NCI-H1417 (cell line): ENCODE data around the gene SEC62.
A peak's percentile ranks its signal among the peaks of the same experiment; 100 is the strongest.
"Not testable (repeated sequence)": the region's sequence is repeated elsewhere in the genome, so short reads cannot be mapped to it uniquely, and the experiment has no call there.

ENCODE experiments used
- DNase-seq, 3 experiments: peaks; one replicate each; lab custom pipeline; 2025; lab: John Stamatoyannopoulos, UW

SEC62 gene

DNA sequence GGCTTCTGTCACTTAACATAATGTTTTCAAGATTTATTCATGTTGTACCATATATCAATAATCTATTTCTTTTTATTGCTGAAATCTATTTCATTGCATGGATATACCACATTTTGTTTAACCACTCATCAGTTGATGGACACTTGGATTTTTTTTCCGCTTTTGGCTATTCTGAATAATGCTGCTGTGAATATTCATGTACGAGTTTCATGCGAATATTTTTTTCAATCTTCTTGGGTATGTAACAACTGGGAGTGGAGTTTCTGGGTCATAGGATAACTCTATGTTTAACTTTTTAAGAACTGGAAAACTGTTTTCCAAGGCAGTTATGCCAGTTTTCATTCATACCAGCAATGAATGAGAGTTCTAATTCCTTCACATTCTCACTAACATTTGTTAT lies 49.5 kb downstream of the SEC62 start:
- no peak for DNase-seq

DNA sequence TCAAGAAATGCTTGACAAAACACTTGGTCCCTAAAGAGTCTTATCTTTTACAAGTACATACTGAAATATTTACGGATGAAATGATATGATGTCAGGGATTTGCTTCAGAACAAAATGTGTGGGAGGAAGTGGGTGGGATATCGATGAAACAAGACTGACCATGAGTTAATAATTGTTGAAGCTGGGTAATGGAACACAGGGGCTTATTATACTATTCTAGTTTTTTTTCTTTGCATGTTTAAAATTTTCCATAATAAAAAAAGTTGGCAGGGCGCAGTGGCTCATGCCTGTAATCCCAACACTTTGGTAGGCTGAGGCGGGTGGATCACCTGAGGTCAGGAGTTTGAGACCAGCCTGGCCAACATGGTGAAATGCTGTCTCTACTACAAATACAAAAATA lies 52.7 kb downstream of the SEC62 start:
- not testable (repeated sequence) for DNase-seq

DNA sequence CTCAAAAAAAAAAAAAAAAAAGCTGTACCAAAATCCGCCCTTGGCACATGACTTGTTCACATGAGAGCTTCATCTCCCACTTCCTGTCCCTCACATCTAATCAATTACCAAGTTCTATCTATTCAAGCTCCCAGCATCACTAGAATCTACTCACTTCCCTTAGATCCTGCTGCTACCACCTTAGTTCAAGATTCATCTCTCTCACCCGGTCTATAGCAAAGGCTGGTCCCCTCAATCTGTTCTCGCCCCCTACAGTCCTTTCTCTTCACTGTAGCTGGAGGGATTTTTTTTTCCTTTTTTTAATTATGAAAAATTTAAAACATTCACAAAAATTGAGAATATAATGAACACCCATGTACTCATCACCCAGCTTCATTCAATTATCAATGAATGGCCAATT lies 54.5 kb downstream of the SEC62 start:
- no peak for DNase-seq

DNA sequence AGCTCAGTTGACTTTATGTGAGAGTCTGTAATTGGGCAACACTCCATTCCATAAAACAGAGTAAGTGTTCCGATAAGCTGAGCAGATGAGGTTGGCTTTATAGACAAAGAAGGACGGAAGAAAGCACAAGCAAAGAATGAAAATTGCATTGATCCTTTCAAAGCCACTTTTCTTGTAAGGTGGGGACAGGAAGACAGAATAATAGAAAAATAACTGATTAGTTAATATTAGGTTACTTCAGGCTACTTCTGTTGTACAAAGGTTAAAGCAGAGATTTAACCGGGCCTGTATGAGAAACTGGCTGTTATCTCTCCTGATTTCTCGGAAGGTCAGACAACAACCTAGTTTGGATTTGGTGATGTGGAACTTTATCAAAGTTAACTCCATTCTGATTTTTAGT lies 55.7 kb downstream of the SEC62 start:
- DNase-seq: no peak

DNA sequence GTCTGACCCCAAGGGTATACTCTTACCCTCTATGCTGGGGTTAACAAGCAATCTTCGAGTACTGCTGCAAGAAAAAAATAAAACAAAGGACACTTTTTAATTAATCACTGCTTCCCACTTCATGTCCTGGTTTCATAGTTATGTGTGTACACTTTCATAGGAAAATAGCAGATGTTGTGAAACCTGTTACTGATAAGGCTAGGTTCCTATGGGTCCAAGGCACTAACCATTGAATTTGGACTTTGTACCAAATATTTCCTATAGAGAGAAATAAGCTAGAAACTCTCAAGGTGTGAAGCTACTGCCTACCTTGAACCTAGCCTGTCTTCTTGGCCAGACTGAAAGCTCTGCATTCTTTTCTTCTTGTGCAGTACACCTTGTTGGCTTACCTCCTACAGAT lies 56.6 kb downstream of the SEC62 start:
- no peak for DNase-seq

DNA sequence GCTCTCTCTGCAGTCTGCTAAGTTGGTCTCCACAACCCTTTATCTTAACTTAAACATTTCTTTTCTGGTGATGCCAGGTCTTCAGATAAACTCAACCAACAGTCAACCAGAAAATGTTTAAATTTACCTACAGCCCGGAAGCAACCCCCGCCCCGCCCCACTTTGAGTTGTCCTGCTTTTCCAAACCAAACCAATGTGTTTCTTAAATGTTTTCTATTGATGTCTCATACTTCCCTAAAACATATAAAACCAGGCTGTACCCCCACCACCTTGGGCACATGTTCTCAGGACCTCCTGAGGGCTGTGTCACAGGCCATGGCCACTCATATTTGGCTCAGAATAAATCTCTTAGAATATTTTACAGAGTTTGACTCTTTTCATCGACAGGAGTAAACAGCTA lies 58.0 kb downstream of the SEC62 start:
- DNase-seq: no peak

DNA sequence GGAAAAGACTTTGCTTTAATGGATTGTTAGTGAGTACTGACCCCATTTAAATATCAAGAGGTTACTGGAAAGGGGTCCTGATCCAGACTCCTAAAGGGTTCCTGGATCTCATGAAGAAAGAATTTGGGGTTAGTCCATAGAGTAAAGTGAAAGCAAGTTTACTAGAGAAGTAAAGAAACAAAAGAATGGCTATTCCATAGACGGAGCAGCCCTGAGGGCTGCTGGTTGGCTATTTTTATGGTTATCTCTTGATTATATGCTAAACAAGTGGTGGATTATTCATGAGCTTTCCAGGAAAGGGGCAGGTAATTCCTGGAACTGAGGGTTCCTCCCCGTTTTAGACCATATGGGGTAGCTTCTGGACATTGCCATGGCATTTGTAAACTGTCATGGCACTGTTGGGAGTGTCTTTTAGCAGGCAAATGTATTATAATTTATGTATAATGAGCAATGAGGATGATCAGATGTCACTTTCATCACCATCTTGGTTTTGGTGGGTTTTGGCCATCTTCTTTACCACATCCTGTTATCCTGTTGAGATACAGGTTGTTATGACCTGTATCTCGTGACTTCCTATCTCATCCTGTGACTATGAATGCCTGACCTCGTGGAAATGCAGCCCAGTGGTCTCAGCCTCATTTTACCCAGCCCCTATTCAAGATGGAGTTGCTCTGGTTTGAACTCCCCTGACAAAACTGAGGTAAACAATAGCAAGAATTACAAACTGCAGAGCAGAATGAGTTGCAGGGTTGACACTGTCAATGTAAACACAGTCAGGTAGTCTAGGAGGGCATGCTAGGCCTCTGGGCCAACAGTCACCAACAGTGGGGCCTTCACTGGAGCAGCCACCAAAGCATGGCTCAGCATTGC lies 60.9 kb downstream of the SEC62 start:
- no peak for DNase-seq

DNA sequence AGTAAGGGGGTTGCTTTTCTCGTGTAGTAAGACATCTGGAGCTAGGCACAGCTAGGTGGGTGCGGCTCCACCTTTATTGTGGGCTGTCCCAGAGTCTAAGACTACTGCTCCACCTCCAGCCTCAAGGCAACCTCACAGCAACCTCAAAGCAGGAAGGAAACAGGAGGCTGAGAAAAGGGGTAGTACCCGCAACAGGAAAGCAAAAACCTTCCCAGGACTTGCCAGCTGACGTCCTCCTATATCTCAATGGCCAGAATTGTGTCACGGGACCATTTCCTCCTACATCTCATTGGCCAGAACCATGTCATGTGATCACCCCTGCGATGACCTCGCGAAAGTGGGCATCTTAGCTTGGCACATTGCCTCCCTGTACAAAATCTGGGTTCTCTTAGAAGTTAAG lies 66.9 kb downstream of the SEC62 start:
- no peak for DNase-seq

DNA sequence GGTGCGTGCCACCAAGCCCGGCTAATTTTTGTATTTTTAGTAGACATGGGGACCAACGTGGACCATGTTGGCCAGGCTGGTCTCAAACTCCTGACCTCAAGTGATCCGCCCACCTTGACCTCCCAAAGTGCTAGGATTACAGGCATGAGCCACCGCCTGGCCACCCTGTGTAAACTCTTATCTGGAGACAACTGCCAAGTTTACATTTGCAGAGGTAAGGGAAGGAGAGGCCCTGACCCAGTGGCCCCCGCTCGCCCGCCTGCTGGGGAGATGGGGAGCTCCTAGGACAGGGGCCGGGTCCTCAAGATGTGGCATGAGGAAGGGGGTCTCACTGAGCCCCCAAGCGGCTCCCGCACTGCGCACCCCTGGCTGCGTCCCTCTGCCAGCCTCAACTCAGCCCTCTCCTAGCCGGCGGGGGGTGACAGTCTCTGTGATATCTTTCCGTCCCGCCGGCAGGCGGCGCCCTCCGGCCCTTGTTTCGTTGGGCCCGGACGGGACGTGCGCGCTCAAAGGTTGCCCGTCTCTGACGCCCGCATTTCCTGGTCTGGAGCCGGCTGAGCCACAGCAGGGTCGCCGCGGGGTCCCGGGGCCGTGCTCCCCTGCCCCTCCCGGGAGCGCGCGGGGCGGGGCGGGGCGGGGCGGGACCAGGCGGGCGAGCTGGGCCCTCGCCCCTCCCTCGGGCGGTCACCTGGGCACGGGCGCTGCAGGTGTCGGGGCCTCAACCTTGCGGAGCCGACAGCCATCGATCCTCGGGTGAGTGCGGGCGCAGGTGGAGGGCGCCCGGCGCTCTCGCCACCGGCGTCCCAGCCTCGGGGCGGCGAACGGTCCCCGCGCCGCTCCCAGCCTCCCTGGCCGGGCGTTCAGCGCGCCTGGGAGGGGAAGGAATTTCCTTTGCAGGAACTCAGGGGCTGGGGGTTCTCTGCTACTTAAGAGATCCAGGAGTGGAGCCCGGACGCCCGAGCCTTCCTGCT lies 71.1 kb downstream of the SEC62 start, which contains the start of gene GPR160:
TSS of gene GPR160 (plus strand) at position 533 of the 971 bp plus-strand sequence. CDS start 45,978 bp downstream, outside the sequence.
- DNase-seq: peak; percentile 75 to 95 (median 91)

DNA sequence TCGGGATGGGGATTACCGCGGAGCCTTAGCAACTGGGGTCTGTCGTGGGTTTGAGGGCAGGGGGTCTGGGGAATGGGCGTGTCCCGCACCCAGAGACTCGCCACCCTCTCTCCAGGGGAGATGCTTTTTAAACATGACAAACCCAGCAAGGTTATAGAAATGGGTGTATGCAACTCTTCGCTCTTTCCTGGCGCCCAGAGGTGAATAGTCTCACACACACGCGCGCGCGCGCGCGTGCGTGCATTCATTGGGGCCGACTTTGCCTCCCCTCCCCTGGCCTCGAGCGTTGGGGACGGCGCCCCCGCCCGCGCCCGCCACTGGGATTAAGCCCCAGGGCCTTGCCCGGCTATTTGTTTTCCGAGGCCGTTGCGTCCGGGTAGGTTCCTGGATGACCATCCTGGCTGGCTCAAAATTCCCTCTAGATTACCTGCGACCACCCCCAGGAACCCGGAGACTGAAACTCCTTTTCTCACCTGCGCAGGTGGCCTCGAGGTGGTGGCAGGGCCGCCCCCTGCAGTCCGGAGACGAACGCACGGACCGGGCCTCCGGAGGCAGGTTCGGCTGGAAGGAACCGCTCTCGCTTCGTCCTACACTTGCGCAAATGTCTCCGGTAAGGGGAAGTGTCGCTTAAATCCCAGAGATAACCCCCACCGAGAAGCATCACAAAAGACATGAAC lies 72.0 kb downstream of the SEC62 start:
- DNase-seq: peak in 2 of 3 experiments; percentile 83

DNA sequence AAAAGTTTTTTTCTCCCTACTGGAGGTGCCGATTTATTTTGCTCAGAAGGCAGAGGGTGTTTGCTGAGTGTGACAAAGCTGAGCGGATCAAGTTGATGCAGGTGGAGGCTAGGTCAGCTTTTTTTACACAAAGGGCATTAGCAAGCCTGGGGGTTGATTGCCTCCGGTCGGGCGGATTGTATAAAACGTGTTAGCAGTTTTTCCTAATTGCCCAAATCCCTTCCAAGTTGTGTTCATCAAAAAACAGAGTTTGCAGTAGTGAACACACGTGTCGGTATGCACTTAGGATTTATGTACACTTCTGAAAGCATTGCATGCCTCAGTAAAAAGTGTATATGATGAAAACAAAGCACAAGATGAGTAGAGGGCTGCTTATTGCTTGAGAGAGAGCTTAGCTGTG lies 73.8 kb downstream of the SEC62 start:
- DNase-seq: peak in 2 of 3 experiments; percentile 30 to 59

DNA sequence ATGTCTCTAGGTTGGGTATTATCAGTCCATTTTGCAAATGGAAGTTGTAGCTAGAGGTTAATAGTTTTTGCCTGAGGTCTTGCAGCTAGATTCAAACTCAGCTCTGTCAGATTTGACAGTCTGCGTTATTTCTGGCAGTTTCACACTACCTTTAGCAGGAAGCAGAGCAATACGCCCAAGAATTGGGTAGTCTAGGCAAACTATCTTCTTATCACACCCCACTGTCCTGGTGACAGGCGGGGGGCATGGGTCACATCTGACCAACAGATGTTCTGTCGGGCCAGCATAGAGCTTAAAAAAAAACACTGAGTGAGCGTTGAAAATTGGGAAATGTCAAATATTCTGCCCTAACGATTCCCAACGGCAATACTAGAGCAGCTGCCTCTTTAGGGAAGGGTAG lies 76.9 kb downstream of the SEC62 start:
- no peak for DNase-seq

DNA sequence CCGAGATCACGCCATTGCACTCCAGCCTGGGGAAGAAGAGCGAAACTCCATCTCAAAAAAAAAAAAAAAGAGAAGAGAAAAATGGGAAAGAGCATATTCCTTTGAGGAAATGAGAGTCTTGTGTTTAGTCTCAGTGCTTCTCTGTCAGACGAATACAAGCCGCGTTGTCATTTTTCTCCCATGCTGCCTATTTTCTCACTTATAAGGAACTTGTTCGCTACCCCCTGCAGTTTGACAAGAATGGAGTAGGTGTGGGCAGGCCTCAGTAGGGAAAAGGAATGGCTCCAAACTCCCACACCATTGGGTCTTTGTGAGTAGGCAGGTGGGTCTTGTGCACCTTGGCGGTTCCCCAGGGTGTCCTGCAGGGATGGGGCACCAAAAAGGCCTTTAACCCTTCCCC lies 77.7 kb downstream of the SEC62 start:
- no peak for DNase-seq

DNA sequence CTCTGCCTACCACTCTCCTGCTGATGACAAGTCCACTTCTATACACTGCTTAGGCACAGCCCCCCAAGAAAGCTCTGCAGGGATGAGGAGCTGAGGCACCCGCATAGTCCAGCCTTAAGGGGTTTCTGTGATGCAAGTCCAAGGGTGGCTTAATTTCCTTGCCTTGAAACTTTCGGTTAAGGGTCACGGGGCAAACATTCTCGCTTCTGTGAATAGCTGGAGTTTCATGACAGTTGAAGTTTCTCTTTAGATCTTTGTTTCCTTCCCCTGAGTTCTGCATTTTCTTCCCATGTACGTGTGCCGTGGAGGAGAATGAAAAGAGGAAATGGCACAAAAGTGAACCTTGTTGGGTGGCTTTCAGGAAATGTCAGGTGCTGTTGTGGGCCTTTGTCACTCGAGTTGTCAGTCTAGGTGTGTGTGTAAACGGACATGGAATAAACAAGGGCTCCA lies 78.2 kb downstream of the SEC62 start:
- DNase-seq: no peak

DNA sequence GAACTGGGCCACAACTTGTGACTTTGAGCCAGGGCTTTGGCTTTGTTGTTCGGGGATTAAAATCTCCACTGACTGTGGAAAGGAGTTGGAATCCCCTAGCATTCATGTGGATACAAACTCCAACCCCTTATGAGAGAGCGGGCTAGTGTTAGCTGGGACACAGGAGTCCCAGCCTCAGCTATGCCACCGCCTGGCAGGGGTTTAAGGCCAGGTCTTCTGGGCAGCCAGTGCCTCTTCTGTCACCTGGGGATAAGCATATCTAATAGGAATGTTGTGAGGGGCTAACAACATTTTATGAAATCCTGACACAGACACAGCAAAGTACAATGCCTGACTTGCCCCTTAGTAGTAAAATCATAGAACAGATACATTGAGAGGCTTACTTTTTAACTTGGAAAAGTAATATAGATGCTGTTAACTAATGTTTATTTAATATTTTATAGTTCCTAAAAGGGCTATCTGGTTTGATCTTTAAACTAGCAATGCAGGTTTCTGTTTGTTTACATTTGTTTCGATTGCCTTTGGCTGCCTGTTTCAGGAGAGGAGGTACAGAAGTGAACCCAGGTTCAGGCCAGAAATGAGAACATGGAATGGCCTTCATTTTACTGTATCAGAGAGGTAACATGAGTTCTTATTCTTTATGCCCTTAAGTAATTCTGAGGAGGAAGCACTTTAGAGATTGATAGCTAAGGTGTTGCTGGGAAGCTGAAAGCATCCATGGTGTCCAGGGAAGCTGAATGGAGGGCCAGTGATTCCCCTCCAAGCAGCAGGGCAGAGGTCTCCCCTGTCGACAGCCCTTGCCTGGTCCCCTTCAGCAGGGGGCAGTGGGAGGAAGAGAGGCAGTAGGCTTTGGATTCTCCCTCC lies 79.9 kb downstream of the SEC62 start:
- peak in 1 of 3 experiments; percentile 9 for DNase-seq

DNA sequence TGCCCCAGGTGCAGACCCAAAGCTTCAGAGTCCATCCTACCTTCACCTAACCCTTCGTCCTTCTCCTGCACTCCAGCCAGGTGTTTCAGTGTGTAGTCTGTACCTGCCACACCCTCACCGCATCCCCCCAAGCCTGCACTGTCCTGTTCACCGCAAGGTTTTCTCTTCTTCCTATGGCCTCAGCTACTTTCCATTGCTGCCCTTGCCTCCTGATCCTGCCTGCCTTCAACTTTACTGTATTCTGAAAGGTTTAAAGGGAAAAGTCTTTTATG lies 80.5 kb downstream of the SEC62 start:
- DNase-seq: no peak
